Epithelial cell of proximal tubule (primary cell): Measurements from ENCODE around the gene ZC3H4. TPM values are rescaled to one million over a fixed set of nuclear protein-coding genes. Genes with fewer than 3 reads are reported as not detected.
A peak's percentile ranks its signal among the peaks of the same experiment; 100 is the strongest.

ENCODE experiments used
- DNase-seq: peaks from one replicate; pipeline ENCODE4 v3.0.0-alpha.2; 2011; ENCODE audit warnings: low read depth
- H3K4me3 ChIP-seq: 2 replicates; pipeline ENCODE4 v1.5.1; 2011; ENCODE audit warnings: low read depth, mild to moderate bottlenecking, low read length
- total RNA-seq: library from RNA; depleted of rRNA; stranded (reverse); fragments of >200 nt; gene quantifications from 2 replicates; pipeline ENCODE4 v1.2.3, GENCODE V29; 2015
- TF ChIP-seq, protein P1 (sequence below): conservative IDR thresholded peaks from 2 replicates; pipeline ENCODE4 v1.5.1; 2012; ENCODE audit warnings: low read depth, mild to moderate bottlenecking, low read length

The ZC3H4 gene
- total RNA-seq, 1 donor from 2014 or later: 18.3 TPM

DNA sequence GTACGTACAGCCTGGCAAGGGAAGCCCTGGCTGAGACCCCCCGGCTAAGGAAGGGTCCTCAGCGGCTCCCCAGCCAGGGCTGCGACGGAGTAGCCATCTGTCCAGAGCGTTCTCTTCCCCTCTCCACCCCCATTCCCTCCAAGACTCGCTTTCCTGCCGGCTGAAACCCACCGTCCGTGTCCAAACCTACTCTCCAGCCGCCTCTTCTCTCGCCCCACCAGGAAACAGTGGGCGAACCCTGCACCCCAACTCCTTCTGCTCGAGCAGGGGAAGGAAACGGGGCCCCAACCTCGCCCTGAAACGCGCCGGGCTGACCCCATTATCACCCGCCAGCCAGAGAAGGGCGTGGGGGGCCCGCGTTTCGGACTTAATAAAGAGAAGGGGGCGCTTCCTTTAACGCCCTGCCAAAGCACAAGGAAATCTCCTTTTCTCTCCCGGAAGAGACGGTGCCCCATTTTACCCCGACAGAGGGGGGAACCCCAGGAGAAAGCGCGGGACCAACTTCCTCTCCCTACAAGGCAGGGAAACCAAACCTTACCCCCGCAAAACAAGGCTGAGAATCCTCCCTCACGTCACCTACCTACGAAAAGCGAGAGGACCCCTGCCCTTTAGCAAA lies 2.5 kb downstream of the ZC3H4 start:
- no peak for DNase-seq
- peak overlapping the region; percentile 88 for H3K4me3 ChIP-seq
- TF ChIP-seq, protein P1, sequence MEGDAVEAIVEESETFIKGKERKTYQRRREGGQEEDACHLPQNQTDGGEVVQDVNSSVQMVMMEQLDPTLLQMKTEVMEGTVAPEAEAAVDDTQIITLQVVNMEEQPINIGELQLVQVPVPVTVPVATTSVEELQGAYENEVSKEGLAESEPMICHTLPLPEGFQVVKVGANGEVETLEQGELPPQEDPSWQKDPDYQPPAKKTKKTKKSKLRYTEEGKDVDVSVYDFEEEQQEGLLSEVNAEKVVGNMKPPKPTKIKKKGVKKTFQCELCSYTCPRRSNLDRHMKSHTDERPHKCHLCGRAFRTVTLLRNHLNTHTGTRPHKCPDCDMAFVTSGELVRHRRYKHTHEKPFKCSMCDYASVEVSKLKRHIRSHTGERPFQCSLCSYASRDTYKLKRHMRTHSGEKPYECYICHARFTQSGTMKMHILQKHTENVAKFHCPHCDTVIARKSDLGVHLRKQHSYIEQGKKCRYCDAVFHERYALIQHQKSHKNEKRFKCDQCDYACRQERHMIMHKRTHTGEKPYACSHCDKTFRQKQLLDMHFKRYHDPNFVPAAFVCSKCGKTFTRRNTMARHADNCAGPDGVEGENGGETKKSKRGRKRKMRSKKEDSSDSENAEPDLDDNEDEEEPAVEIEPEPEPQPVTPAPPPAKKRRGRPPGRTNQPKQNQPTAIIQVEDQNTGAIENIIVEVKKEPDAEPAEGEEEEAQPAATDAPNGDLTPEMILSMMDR: no peak

DNA sequence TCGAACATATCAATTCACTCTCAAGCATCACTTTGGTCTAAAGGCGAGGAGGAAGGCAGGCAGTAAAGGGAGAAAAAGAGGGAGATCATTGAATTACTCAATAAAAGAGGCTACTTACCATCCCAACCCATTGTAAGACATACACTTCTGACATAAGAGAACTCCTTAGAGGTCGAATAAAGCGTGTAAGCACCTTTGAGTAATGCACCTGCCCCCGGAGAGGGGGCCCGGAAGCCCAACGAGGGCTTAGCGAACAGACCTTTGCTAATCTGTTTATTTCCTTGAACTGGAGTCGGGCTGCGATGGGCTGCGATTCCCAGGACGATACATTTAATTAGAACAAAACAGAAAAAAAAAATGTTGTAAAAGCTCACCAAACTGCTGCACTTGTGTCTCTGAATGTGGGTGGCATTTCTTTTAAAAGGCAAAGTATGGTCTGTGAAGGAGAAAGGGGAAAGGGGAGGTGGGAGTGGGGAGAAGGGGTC lies 3.0 kb downstream of the ZC3H4 start:
- peak overlapping the region; percentile 88 for H3K4me3 ChIP-seq
- no peak for DNase-seq
- TF ChIP-seq, protein P1: no peak

- peak overlapping the region; percentile 88 for H3K4me3 ChIP-seq
- TF ChIP-seq, protein P1: no peak
- no peak for DNase-seq
These were observed 3.8 kb downstream of the ZC3H4 start for GRCh38 chr19:47109541-47110375.

DNA sequence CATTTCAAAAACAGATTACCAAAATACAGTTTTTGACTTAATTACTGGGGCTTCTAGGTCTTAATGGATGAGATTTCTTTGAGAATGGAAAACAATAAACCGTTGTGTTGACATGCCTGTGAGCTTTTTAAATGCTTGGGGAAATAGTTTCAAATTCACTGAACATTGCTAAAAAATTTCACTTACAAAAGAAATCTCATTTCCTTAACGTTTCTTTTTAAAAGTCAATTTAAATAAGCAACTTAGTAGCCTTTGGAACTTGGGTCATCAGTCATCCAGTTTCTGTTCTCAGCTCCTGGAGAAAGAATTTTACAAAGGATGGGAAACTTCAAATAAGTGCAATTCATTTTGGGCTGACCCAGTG lies 4.4 kb downstream of the ZC3H4 start:
- TF ChIP-seq, protein P1: no peak
- H3K4me3 ChIP-seq: peak overlapping the region; percentile 88
- no peak for DNase-seq

DNA sequence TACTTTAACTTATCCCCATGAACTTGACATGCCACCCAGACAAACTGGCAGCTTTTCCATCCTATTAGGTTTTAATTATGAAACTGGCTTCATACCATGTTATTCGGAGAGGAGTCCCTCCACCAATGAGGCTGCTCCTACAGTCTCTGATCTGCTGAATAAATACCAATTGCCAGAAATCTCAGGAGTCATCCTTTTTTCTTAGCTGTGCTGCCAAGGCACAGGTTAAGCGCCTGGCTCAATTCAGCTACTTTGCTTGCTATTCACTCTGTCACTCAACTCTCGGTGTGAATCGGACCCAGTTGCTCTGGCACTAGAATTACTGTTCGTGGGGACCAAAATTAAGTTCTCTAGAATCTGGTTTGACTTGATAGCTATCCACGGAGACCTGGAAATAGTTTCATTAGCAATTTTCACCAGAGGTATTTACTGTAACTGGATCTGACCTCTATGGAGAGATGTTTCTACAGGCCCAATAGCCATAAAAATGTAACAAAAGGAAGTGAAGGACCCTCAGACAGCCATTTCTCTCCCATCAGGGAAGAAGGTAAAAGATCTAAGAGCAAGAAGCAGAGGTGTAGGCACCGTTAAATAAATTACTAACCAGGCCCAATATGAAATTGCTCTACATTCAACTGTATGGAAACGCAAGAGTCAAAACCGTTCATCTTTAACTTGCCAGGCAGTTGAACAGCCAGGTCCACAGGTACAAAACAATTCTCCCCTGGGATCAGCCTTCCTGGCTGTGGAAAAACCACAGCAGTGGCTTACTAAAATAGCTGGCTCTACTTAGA lies 5.4 kb downstream of the ZC3H4 start:
- TF ChIP-seq, protein P1: no peak
- no peak overlapping the region for H3K4me3 ChIP-seq
- no peak for DNase-seq

DNA sequence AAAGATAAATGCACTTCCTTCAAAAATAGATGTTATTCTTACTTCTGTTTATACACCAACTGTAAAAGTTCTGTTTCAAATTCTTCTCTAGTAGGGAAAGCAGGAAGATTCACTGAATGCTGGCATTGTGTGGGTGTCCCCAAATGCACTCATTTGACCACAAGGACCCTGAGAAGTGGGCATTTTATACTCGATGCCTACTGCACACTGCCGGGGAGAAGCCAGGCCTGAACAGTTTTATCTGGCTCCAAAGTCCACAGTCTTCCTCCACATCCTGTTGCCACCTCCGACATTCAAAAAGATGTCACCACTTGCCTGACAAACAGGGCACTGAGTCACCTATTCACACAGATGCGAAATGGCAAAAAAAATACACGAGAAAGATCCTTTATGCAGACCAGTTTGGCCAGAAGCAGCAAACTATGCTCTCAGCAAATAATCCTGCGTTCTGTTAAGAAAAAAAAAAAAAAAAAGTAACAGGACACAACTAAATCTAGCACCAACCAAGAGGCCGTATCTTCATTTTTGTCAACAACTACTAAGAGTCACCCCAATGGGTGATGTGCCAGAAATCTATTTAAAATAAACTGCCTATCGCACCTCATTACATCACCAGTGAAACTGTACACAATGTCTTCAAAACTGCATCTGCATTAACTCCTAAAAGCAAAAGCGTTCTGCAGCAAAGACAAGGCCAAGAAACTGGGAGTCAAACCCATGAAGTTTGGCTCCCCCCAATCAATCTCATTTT lies 6.2 kb downstream of the ZC3H4 start:
- H3K4me3 ChIP-seq: no peak overlapping the region
- DNase-seq: no peak
- TF ChIP-seq, protein P1: no peak
